Caki2 (cell line): Measurements from ENCODE around the gene YIPF1. TPM values are rescaled to one million over a fixed set of nuclear protein-coding genes. Genes with fewer than 3 reads are reported as not detected.

Experiments used
- DNase-seq: peaks from one replicate; pipeline ENCODE4 v3.0.0-alpha.2; 2015; ENCODE audit warnings: low read depth
- in situ Hi-C: cut with HindIII; loops from 2 replicates; pipeline ENCODE4 v1.10.0; 2016; ENCODE audit warnings: low sequenced_read_pairs, low pct_unique_long_range_greater_than_20kb, mixed read lengths
- total RNA-seq: library from RNA; depleted of rRNA; stranded (reverse); fragments of >200 nt; shearing (Covaris generic); gene quantifications from 2 replicates; pipeline ENCODE4 v1.2.3, GENCODE V29; 2014; ENCODE audit warnings: low replicate concordance; rRNA removed

YIPF1 gene
- total RNA-seq, 1 experiment from 2014 or later, result 32.4 TPM

- in situ Hi-C loops, result no loop called here
- DNase-seq, result no peak
Measured at GRCh38 chr1:53810497-53810896, 79.1 kb downstream of the YIPF1 start.

- in situ Hi-C loops, result no loop called here
- DNase-seq, result no peak
Measured at GRCh38 chr1:53810007-53810406, 79.6 kb downstream of the YIPF1 start.

- in situ Hi-C loops, result no loop called here
- DNase-seq, result no peak
Measured at GRCh38 chr1:53807916-53808315, 81.7 kb downstream of the YIPF1 start.

GRCh38 chr1:53804791-53805505, 84.6 kb downstream of the YIPF1 start:
- in situ Hi-C loops, result no loop called here
- DNase-seq, result no peak

- no peak for DNase-seq
- in situ Hi-C loops, result no loop called here
Measured at GRCh38 chr1:53804181-53804580, 85.4 kb downstream of the YIPF1 start.

Other genes starting within 250 kb of the YIPF1 start
- gene GLIS1, start 150.6 kb downstream of the YIPF1 start, total RNA-seq, result 0.03 and 0.26 TPM in 2 replicates
- 43.0 and 53.3 TPM in 2 replicates for gene NDC1, start 51.5 kb downstream of the YIPF1 start, total RNA-seq
- 0.27 and 18.9 TPM in 2 replicates for gene DIO1, start 4.4 kb upstream of the YIPF1 start, total RNA-seq
- 48.5 and 49.9 TPM in 2 replicates for gene IFT25, start 55.9 kb upstream of the YIPF1 start, total RNA-seq
- 51.2 and 56.4 TPM in 2 replicates for gene LRRC42, start 56.6 kb upstream of the YIPF1 start, total RNA-seq
- gene LDLRAD1, start 128.4 kb upstream of the YIPF1 start, total RNA-seq, result not detected in 2 replicates
- 109 and 146 TPM in 2 replicates for gene TMEM59, start 163.4 kb upstream of the YIPF1 start, total RNA-seq
- gene TCEANC2, start 163.8 kb upstream of the YIPF1 start, total RNA-seq, result 2.3 and 5.9 TPM in 2 replicates